HG02759 (cell line): ENCODE results near the gene LZTS2.

ENCODE experiments used
- ATAC-seq: cut with Tn5 transposase; IDR thresholded peaks from one replicate; pipeline ENCODE4 v1.9.1; 2021; ENCODE audit warnings: mild to moderate bottlenecking, moderate library complexity; ENCODE audit not compliant: unreplicated experiment

The LZTS2 gene

GRCh38 chr10:100978121-100978900 is 21.3 kb upstream of the LZTS2 start:
- no peak for ATAC-seq

GRCh38 chr10:100978901-100979195 is 20.8 kb upstream of the LZTS2 start:
- ATAC-seq, result no peak

- ATAC-seq, result no peak
Observed at GRCh38 chr10:100979791-100980272, 19.8 kb upstream of the LZTS2 start.

GRCh38 chr10:100980311-100980710 is 19.3 kb upstream of the LZTS2 start:
- ATAC-seq, result no peak

- ATAC-seq, result no peak
Observed at GRCh38 chr10:100980711-100981110, 18.9 kb upstream of the LZTS2 start.

GRCh38 chr10:100981178-100981772 is 18.3 kb upstream of the LZTS2 start:
- ATAC-seq, result no peak

- no peak for ATAC-seq
Observed at GRCh38 chr10:100982916-100983830, 16.4 kb upstream of the LZTS2 start.

GRCh38 chr10:100983868-100984671 is 15.5 kb upstream of the LZTS2 start:
- no peak for ATAC-seq

- ATAC-seq, result no peak
Observed at GRCh38 chr10:100984672-100985177, 14.9 kb upstream of the LZTS2 start.

- no peak for ATAC-seq
Observed at GRCh38 chr10:100985336-100985735, 14.3 kb upstream of the LZTS2 start.

- no peak for ATAC-seq
Observed at GRCh38 chr10:100986623-100986951, 13.0 kb upstream of the LZTS2 start.

GRCh38 chr10:100986952-100987684 is 12.5 kb upstream of the LZTS2 start, which contains the start of the genes MRPL43 and TWNK:
TSS of gene MRPL43 (minus strand) at chr10:100987497. CDS start at chr10:100987443, 54 bp downstream.
TSS of gene TWNK (plus strand) at chr10:100987543. CDS start at chr10:100988211, 668 bp downstream.
- peak; percentile 90 for ATAC-seq

GRCh38 chr10:100987685-100988049 is 11.9 kb upstream of the LZTS2 start:
- no peak for ATAC-seq

- ATAC-seq, result no peak
Observed at GRCh38 chr10:100988166-100988565, 11.4 kb upstream of the LZTS2 start.

- ATAC-seq, result no peak
Observed at GRCh38 chr10:100989088-100989487, 10.5 kb upstream of the LZTS2 start.

- no peak for ATAC-seq
Observed at GRCh38 chr10:100993986-100994708, 5.5 kb upstream of the LZTS2 start.

- ATAC-seq, result no peak
Observed at GRCh38 chr10:100995181-100995580, 4.4 kb upstream of the LZTS2 start.

- peak; percentile 17 for ATAC-seq
Observed at GRCh38 chr10:100996678-100997359, 2.8 kb upstream of the LZTS2 start.
